NB4 (cell line): ENCODE data around the gene SMCO1.
"Not testable (repeated sequence)": the region's sequence is repeated elsewhere in the genome, so short reads cannot be mapped to it uniquely, and the experiment has no call there.

Source experiments
- DNase-seq: peaks from one replicate; pipeline ENCODE4 v3.0.0; 2010; ENCODE audit warnings: low read depth
- H3K4me3 ChIP-seq: one replicate; pipeline ENCODE4 v1.5.1; 2011; ENCODE audit warnings: mild to moderate bottlenecking, low read depth, low read length, moderate library complexity
- CTCF ChIP-seq: IDR thresholded peaks from one replicate; pipeline ENCODE4 v1.5.1; 2012; ENCODE audit warnings: low read depth, low read length
- MYC ChIP-seq: IDR thresholded peaks from 2 replicates; pipeline ENCODE4 v1.6.1; 2011; ENCODE audit warnings: low read depth, low read length
- POLR2A ChIP-seq: IDR thresholded peaks from 2 replicates; pipeline ENCODE4 v1.6.1; 2011; ENCODE audit warnings: mild to moderate bottlenecking; ENCODE audit not compliant: insufficient read length; ENCODE audit errors: extremely low read depth
- TF ChIP-seq, protein P1 (sequence below): IDR thresholded peaks from 2 replicates; pipeline ENCODE4 v1.6.1; 2011; ENCODE audit warnings: low read depth, low read length

The SMCO1 gene

GRCh38 chr3:196525141-196525540 is 10.0 kb upstream of the SMCO1 start:
- DNase-seq: no peak
- no peak overlapping the region for H3K4me3 ChIP-seq
- TF ChIP-seq CTCF (no peak), MYC (no peak)

DNA sequence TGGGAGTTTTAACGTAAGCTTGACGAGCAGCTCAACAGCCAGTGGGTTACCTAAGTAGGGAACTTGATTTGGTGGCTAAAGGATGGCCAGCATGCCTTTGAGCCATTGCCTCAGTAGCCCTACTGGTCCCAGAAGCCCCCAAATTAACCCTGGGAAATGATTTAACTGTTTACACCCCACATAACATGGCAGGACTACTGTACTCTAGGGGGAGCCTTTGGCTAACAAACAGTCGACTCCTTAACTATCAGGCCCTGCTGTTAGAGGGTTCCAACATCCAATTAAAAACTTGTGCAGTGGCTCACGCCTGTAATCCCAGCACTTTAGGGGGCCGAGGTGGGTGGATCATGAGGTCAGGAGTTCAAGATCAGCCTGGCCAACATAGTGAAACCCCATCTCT is 9.4 kb upstream of the SMCO1 start:
- TF ChIP-seq, protein P1, sequence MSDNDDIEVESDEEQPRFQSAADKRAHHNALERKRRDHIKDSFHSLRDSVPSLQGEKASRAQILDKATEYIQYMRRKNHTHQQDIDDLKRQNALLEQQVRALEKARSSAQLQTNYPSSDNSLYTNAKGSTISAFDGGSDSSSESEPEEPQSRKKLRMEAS: no peak
- TF ChIP-seq CTCF (peak; percentile 48), MYC (no peak), POLR2A (no peak)
- peak; percentile 64 for DNase-seq
- H3K4me3 ChIP-seq: no peak overlapping the region

GRCh38 chr3:196523841-196524240 is 8.7 kb upstream of the SMCO1 start:
- DNase-seq: no peak
- TF ChIP-seq CTCF (no peak), POLR2A (no peak), MYC (no peak)
- TF ChIP-seq, protein P1: no peak
- no peak overlapping the region for H3K4me3 ChIP-seq

DNA sequence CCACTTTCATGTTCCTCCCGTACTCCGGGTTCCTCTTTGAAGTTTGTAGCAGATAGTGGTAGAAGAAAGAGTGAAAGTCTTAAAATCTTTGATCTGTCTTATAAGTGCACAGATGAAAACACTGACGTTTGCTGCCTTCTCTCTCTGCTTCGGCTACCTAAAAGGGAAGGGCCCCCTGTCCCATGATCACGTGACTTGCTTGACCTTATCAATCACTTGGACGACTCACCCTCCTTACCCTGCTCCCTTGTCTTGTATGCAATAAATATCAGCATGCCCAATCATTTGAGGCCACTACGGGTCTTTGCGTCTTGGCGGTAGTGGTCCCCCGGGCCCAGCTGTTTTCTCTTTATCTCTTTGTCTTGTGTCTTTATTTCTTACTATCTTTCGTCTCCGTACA is 6.1 kb upstream of the SMCO1 start:
- H3K4me3 ChIP-seq, DNase-seq: not testable (repeated sequence)

DNA sequence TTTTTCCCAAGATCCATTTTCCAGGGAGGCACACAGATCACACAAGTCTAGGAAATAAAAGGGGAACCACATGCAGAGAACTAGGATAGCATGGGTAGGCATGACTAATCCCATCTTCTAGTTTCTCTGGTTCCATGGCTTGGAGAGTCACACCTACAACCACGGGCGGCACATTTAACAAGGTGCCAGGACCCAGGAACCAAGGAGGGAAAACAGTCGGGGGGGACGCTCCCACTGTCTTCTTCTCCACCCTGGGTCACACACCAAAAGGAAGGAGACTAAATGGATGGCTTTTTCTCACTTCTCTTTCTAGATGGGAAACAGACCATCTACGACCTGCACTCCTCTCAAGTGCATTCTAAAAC is 4.6 kb upstream of the SMCO1 start:
- peak; percentile 42 for DNase-seq
- TF ChIP-seq, protein P1: no peak
- TF ChIP-seq MYC: no peak
- no peak for TF ChIP-seq CTCF
- TF ChIP-seq POLR2A: no peak
- H3K4me3 ChIP-seq: no peak overlapping the region

GRCh38 chr3:196518966-196519717 is 4.0 kb upstream of the SMCO1 start:
- H3K4me3 ChIP-seq: no peak overlapping the region
- peak; percentile 76 for DNase-seq
- TF ChIP-seq CTCF: peak; percentile 34
- TF ChIP-seq MYC: peak; percentile 99
- TF ChIP-seq, protein P1: peak; percentile 100
- no peak for TF ChIP-seq POLR2A
